ENCODE results near the gene BTK.

DNA sequence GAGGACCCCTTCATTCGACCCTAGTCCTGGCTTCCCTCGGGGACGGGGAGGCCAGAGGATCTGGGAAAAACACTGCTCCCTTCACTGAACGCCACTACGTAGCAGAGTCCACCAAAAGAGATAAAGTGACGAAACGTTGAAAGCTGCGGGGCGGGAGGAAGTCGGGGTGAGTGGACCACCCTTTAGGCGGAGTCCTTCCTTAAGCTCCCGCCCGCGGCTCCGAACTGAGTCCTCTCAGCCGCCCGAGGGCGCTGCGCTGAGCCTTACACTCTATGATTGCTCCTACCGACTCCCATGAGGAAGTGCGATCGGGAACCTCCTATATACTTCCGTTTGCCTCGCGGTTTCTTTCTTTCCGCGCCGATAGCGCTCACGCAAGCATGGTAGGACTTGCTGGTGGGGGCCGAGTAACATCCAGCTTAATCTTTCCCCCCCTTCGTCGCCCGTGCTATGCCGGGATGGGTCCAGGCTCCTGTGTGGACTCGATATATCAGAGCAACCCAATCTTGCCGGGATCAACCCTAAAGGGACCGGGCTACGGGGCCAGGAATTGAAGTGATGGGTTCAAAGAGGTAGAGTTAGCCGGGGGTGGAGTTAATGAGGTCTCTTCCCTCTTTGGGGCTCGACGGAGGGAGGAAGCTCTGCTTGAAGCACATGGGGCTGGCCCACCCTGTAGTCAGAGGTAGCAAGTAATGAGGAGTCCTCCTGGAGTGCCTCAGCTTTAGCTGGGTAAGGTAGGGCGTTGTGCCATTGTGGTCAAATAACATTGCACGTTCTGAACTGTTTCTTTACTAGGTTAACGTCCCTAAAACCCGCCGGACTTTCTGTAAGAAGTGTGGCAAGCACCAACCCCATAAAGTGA, 4.9 kb upstream of the BTK start, which contains the start of gene RPL36A:
- TF ChIP-seq, protein P1, sequence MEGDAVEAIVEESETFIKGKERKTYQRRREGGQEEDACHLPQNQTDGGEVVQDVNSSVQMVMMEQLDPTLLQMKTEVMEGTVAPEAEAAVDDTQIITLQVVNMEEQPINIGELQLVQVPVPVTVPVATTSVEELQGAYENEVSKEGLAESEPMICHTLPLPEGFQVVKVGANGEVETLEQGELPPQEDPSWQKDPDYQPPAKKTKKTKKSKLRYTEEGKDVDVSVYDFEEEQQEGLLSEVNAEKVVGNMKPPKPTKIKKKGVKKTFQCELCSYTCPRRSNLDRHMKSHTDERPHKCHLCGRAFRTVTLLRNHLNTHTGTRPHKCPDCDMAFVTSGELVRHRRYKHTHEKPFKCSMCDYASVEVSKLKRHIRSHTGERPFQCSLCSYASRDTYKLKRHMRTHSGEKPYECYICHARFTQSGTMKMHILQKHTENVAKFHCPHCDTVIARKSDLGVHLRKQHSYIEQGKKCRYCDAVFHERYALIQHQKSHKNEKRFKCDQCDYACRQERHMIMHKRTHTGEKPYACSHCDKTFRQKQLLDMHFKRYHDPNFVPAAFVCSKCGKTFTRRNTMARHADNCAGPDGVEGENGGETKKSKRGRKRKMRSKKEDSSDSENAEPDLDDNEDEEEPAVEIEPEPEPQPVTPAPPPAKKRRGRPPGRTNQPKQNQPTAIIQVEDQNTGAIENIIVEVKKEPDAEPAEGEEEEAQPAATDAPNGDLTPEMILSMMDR (IDR thresholded peaks at IDR 0.05), result peak; percentile 27 to 65 (median 58)
- peak; percentile 51 to 73 for TF ChIP-seq POLR2A (IDR thresholded peaks at IDR 0.05)

Data from adrenal gland (tissue), 5 donors.